D341Med (cell line): ENCODE measurements around the gene TTN.
A peak's percentile ranks its signal among the peaks of the same experiment; 100 is the strongest.

Experiments
- DNase-seq: peaks from one replicate; pipeline ENCODE4 v3.0.0; 2012; ENCODE audit warnings: low spot score

TTN gene

DNA sequence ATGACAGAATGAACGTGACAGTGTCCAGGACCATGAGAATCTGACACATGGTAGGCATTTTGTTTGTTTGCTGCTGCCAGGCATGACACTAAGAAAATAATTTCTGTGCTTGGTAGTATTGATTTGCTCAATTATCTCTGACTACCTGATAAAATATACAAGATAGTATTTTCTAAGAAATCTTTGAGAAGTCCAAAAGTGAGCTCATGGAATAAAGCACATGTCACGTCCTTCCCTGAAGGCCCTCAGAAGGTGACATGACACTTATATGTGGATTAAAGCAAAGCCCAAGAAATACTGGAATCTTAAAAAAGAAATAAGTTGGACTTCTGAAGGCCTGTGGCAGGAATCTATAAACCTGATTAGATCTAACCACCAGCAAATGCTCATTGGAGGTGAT lies 3.8 kb upstream of the TTN start:
- DNase-seq = no peak

DNA sequence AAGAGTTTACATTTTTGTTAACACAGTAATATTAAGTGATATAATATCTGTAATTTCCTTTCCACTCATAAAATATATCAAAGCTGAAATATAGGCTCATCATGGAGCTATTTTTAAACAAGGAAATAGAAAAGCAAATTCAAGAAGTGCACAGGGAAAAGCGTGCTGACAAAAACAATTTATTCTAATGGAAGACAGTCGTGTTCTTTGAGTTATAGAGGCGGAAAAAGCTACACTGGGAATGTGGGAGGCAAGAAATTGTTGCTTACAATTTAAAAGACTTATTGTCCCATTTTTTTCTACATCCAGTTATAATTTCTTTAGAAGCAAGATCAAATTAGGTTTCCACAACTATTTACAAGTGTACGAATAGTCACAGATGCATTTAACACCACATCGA lies 3.2 kb upstream of the TTN start:
- no peak for DNase-seq

DNA sequence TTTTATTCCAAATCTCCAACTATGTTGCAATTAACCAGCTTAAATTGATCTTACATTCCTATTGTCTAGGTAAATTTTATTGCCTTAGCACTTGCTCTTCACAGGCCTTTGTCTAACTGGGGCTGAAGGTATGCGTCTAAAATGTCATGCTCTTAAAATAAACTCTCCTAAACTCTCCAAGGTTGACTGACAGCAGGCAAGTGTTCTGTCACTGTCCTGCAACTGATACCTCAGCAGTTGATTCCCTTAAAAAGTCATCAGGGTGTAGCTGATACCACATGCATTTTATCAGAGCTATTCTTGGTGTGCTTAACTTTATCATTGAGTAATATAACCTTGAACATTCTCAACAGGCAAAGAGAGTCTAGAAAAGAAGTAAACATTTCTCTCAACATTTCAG lies 680 bp downstream of the TTN start:
- DNase-seq = no peak

DNA sequence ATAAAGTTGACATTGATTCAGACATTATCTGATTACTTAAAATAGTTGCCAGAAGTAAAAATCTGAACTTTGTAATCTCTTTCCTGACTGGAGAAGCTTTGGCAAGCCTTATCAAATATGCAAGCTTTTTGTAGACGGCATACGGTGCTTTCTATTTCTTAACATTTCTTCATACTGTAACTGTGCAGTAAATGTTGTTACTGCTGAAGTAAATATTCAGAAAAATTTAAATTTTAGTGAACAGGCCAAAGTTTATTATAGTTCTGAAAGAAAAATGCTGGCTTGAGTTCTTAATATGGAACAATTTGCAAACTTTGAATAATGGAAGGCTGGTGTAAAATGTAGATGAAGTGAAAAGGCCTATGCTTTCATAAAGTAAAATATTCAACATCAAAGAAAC lies 1.8 kb downstream of the TTN start:
- no peak for DNase-seq

DNA sequence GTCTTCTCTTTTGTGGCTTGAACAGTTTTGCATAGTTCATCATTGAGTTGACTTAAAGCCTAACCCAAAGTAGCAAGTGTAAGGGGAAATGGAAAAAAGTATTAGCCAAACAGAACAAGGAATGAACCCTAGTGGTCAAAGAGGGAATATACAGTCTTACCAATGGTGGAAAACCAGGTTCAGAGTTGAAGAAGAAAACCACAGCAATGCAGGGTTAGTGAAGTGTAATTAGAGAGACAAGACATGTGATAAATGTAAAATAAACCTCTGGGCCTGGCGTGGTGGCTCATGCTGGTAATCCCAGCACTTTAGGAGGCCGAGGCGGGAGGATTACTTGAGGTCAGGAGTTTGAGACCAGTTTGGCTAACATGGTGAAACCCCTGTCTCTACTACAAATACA lies 2.4 kb downstream of the TTN start:
- no peak for DNase-seq

DNA sequence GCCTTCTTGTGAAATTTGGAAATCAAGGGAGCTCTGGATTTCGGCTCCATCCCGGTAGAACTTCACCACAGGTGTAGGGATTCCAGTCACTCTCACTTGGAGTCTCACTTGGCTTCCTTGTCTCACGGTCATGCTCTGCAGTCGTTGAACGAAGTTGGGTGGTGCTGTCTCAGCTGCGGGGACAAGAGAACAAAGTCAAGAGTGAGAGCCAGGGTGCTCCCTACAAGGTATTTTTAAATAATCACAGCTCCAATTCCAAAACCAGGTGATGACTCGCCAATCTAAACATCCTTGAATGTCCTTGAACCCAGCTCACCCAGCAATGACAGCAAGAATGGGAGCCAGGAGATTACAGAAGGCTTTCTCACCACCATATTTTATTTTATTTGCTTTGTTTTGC lies 6.7 kb downstream of the TTN start:
- DNase-seq = no peak

DNA sequence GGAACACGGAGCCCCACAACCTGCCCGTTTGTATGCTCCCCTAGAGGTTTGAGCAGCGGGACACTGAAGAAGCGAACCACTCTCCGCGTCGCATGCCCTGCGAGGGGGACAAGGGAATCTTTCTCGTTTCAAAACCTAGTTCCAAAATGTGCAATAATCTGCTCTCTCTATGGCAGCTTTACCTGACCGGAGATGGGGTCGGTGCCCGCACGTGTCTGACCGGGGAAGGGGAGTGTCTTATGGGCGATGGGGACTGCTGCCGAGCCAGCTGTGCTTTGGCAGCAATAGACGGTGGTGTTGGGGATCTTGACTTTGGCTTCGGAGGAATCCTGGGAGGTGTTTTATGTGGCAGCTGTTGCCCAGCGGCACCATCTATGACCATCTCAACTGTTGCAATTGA lies 7.9 kb downstream of the TTN start:
- DNase-seq = no peak

DNA sequence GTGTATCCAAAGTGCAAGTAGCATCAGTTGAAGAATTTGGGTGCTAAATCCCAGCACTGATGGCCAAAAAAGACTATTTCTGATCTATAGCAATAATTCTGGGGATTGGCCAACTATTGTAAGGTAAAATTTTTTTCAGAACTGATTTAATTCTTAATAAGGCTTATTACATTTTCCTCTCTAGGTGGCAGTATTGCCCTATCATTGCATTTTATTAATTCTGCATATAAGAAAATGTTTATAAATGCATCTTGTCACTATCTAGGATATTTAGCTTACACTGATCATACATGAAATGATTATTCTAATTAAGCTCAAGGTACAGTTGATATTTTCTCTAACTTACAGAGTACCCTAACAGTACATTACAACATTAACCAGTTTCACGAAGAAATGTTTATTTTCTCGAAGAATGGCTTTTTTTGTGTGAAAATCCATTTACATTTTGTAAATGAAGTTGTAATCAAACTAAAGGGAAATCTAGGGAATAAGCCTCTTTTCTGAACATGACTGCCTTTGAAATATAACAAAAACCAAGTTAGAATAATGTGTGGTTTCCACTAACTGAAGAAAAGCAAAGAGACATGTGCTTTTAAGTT lies 11.0 kb downstream of the TTN start:
- DNase-seq = no peak

DNA sequence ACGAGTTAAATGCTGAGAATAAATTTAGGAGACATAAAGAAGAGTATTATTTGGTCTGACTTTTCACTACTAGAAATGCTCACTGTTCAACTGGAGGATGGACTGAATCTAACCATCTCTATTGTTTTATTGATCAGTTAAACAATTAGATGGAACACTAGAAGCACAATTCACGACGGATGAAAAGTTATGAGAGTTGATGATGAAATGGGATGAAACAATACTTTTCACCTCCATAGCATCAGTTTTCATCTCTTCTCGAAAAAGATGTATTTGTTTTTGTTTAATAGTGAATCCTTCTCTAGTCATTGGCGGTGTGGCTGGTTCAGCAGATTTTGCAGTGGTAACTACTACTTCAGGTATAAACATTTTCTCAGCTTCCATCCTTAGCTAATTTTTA lies 19.3 kb downstream of the TTN start:
- DNase-seq = no peak

DNA sequence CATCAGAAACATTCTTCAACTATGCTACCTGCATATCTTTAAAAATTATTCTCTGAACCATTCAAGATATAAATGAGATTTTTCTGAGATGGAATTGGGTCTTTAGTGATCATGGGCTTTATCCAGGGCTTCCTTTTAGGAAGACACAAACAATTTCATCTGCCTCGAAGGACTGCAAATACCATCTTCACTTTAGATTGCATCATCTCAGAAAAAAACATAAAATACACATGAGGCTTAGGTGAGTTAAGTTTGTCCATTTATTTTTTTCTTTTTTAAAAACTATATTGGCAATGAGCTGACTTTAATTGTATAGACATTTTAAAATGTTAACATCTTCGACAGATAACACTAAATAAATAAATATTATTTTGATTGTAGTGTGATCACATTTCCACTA lies 20.1 kb downstream of the TTN start:
- DNase-seq = no peak

DNA sequence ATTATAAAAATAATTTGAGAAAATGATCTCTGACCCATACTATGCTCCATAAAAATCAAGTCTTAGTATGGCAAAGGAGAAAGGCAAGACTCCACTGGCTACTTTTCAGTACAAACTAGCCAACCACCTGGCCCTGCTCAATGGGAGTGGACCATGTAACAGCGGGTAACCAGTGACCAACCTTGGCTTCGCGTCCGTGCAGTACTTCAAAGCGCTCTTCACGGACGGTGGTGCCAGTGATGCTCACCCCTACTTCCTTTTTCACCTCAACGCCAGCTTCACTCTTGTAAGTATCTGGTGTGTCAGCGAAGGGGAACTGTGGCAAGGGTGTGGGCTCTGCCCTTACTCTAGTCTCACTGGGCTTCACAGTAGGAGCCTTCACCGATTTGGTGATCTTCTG lies 23.3 kb downstream of the TTN start:
- DNase-seq = no peak

DNA sequence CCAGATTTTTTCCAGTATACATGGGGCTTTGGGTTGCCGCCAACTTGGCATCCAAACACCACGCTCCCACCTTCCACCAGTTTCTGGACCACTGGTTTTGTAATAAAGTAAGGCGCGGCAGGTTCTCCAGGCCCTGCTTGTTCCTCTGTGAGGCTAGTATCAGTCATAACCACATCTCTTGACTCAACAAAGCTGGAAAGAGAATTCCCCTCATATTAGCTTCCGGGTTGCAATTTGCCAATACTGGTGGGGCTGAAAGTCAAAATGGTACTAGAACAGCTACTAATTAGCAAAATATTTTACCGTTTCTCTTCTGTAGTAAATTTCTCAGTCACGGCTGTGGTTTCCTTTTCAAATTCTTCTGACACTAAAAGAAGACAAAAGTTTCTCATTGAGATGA lies 25.0 kb downstream of the TTN start:
- DNase-seq = no peak

DNA sequence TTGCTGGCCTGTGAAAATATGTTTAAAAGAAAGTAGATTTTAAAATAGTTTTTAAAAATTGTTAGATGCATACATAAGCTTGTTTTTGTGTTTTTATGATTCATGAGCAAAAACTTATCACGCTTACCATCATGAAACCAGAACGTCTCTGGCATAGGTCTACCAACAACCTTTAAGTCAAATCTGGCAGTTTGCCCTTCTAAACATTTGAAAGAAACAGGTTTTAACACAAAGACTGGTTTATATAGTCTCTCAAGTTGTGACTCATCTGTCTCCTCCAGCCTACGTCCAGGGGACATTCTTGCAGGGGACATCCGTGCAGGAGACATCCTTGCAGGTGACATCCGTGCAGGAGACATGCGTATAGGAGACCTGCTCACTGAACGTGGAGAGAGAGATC lies 29.6 kb downstream of the TTN start:
- DNase-seq = no peak

DNA sequence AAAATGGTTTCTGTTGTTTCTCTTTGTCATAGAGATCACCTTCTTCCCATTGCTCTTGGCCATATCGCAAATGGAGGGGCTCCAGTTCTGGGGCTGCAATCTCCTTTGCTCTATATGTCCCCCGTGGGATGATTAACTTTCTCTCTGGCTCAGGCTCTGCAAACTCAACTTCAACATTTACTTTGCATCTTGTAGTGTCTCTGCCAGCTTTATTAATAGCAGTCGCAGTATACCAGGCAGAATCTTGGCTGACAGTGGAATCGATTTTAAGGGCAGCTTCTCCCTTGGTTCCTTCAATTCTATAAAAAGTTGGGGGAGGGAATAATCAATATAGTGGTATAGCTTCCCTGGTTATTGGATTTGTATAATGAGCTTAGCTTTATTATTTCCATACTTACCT lies 30.5 kb downstream of the TTN start:
- no peak for DNase-seq

DNA sequence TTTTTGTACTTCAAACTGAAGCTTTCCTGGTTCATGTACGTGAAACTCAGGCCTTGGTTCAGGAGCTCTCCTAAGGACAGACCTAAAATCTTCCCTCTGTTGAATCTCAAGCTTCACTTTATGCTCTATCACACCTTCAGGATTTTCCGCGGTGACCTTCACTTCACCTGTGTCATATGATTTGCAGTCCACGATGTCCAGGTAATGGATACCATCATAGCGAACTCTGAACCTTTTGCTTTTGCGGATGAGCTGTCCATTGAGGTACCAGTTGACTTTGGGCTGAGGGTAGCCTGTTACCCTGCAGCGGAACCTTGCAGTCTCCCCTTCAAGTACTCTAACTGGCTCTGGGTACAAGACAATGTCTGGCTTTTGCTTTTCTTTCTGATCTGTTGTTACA lies 31.2 kb downstream of the TTN start:
- DNase-seq = no peak

DNA sequence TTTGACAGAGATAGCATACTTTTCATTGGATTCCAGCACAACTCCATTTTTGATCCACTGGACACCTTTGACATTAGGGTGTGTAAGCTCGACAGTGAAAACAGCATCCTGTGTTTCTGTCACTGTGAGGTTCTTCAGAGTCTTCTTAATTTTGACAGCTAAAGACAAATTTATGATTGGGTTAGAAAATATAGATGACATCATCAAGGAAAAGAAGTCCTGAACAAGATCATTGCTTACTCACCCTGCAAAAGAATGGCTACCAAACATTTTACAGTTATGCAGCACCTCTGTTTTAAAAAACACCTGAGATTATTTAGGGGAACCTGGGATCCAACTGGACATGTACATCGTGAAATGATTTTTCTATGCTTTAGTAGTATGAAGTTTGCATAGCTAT lies 36.7 kb downstream of the TTN start:
- DNase-seq = no peak

DNA sequence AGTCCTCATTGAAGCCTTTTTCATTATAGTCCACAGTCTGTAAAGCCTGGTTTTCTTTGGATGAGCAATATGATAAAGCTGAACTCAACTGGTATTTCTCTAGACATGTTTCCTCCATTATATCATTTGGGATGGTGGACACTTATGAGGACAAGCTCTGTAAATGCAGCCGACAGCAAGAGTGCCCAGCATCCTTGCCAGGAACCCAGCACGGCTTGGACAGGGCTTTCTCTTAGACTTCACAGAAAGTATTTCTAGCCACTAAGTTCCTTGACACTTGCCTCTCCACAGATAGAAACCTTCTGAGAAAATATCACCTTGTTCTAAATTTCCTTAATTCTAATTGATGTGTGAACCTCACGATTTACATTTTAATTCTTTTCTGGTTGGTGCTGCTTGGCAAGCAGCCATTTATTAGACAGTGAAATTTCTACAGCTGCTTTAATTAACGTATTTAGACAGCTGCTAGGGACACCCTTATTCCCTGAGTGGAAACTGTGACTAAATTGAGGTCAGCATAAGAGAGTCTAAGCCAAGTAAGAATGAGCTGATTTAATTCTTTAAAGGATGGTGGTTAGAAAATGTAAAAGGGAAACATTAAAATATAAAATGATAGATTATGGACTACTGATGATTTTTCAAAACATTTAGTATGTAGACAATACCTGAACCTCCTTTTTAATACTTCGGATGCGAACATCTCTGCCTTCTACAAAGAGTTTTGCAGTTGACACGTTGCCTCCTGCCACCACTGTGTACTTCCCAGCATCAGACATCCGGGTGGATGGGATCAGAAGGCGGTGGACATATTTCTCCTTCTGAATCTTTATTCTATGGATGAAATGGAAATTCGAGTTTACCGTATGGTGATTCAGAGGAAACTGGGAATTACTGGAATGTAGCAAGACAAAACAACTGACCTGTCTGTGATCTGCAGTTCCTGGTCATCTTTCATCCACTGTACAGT lies 39.8 kb downstream of the TTN start:
- no peak for DNase-seq

DNA sequence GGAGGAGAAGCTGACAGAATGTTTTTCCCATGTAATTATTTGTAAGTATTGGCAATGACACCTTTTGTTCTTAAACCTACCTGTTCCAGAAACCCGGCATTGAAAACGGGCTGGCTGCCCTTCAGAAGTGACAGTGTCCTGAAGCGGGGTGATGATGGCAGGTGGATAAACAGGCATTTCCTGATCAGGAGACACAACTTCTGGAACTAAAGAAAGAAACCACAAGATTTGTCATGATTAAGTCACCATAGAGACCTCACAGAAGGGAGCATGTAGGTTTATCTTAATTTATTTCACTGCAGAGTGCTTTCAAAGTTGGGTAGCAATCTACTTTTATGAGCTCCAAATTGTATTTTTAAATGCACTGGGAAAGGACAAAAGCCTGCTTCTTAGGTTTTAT lies 43.1 kb downstream of the TTN start:
- DNase-seq = no peak

DNA sequence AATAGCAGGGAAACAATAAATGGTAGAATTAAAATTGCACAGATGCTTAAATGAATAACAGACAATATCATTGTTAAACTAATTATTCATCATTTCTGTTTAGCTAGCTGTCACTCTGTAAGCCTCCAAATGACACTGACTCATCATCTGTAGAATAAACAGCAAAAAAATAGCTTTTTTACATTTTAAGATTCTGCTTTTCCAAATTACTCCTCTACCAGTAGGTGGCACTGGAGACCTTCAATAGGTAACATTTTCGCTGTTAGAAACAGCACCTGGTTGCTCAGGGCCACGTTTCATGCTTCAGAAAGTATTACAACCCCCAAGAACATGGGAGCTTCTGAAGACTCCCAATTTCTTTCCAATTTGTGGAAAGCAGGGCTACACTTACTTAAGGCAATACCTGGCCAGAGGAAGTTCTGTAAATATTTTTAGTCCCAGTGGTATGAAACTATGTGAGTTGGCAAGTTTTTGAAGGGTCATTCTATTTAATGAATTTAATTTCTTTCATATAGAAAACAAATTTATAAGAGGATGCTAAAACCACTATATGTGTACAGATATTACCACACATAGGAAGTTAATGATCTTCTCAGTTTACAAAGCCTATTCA lies 45.4 kb downstream of the TTN start:
- DNase-seq = peak; percentile 49

DNA sequence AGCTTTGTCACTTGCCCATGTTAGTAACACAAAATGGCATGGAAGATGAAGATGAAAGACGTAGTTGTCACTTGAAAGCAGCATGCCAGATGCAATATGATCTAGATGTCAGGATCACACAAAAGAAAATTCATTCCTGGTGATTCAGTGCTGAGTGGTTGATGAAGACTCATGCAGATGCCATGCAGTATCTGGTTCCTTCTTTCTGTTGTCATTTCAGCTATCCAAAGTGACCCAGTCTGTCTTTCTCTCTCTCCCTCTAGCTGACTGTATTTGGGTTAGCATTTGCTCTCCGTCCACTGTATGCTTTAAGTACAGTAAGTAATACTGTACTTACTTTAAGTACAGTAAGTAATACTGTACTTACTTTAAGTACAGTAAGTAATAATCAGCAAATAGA lies 50.4 kb downstream of the TTN start:
- DNase-seq = no peak

DNA sequence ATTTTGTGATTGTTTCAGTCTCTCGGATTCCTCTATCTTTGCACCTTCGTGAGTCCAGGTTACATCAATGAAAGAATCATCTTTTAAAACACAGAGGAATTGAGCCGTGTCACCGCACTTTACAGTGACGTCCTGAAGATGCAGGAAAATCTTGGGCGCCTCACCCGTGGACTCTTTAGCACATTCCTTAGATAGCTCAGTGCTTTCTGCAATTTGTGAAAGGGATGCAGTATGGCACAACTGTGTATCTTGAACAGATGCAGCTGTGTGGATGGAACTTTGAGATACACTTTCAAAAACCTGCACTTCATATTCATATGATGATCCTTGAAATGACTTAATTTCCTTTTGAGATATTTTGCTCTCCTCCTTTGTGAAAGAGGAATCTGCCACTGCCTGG lies 50.9 kb downstream of the TTN start:
- DNase-seq = no peak

DNA sequence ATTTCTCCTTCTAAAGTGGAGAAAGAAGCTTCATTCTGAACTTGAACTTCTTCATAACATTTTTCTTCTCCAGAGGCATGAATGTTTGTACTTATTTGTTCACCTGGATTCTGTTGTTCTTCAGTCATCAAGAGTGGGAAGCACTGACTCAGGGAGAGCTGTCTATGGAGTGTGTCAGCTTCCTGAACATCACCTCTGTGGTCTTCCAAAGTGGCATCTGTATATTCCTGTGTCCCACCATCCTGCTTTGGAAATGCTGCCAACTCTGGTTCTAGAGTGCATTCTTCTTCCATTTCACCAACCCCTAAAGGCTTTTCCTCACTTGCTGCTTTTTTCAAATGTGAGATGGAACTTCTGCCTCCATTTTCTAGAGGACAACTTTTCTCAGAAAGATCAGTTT lies 59.5 kb downstream of the TTN start:
- no peak for DNase-seq

DNA sequence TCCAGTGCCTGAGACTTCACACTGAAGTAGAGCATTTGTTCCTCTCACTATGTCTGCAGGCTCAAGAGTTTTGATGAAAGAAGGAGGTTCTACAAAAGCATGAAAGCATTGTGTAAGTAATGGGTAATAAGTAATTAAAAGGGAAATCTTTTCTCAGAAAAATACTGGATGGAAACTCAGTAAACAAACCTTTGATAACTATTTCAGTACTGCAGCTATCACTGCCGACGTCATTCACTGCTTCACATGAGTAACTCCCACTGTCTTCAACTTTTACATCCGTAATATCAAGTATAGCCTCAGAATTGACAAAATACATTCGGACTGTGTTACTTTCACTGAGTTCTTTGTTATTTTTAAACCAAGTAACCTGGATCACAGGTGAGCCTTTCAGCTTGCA lies 72.7 kb downstream of the TTN start:
- DNase-seq = no peak

DNA sequence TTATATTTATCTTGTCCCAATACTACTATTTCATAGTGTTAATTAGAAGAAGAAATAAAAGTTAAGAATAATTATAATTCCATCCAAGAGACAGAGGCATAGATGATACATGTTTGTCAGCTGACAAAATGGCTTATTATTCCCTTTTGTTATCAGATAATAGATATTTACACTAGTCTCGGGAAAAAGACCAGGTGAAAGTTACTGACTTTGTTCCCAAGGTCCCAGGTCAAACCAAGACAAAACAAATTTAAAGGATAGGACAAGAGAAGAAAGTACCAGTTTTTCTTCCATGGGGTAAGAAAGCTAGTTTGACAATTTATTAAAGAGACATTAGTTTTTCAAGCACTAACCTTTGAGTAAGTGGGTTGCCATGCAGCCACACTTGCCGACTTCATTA lies 73.2 kb downstream of the TTN start:
- no peak for DNase-seq
